Small intestine (tissue), 7 donors: ENCODE results near the gene TMEM164. TPM values are rescaled to one million over a fixed set of nuclear protein-coding genes. Genes with fewer than 3 reads are reported as not detected.

ENCODE experiments used
- DNase-seq, 2 donors: peaks; one replicate each; pipeline versions ENCODE4 v3.0.0 to v3.0.0-alpha.2; 2013
- FAIRE-seq: peaks from 2 replicates; lab custom pipeline; 2012; peaks lifted over from hg19 to GRCh38; lab: Jason Lieb, UNC
- H3K27ac ChIP-seq, 3 donors: one replicate each; pipeline ENCODE4 v1.5.1; 2013; ENCODE audit warnings: low read length in 2 of 3, mild to moderate bottlenecking in 2 of 3, control low read depth in 1 of 3, inconsistent platforms in 1 of 3, low read depth in 1 of 3, moderate library complexity in 1 of 3
- H3K27me3 ChIP-seq, 3 donors: one replicate each; pipeline ENCODE4 v1.6.1; 2013; ENCODE audit warnings: low read length in 3 of 3, inconsistent platforms in 1 of 3; ENCODE audit not compliant: control insufficient read depth in 3 of 3, insufficient read depth in 3 of 3
- H3K36me3 ChIP-seq, 3 donors: one replicate each; pipeline ENCODE4 v1.6.1; 2013; ENCODE audit warnings: low read length in 3 of 3, inconsistent platforms in 1 of 3, low read depth in 1 of 3, mild to moderate bottlenecking in 1 of 3, moderate library complexity in 1 of 3; ENCODE audit not compliant: control insufficient read depth in 3 of 3, insufficient read depth in 2 of 3
- H3K4me1 ChIP-seq, 3 donors: one replicate each; pipeline ENCODE4 v1.6.1; 2013; ENCODE audit warnings: low read length in 2 of 3, inconsistent platforms in 1 of 3, low read depth in 1 of 3, mild to moderate bottlenecking in 1 of 3, moderate library complexity in 1 of 3; ENCODE audit not compliant: control insufficient read depth in 3 of 3, insufficient read depth in 2 of 3
- H3K4me3 ChIP-seq, 3 donors: one replicate each; pipeline ENCODE4 v1.5.1; 2013; ENCODE audit warnings: low read length in 3 of 3, control low read depth in 1 of 3, inconsistent platforms in 1 of 3, low read depth in 1 of 3, mild to moderate bottlenecking in 1 of 3, moderate library complexity in 1 of 3
- H3K9me3 ChIP-seq, 2 donors: one replicate each; pipeline ENCODE4 v1.6.1; 2013; ENCODE audit warnings: low read depth in 1 of 2, low read length in 1 of 2; ENCODE audit not compliant: control insufficient read depth in 2 of 2, insufficient read depth in 1 of 2
- WGBS, 3 donors: extraction: QIAGEN DNeasy Blood & Tissue Kit; methylation state at CpG; one replicate each; pipeline ENCODE4 v1.1.7; 2013; 5-methylcytosine and 5-hydroxymethylcytosine counted together
- polyA plus RNA-seq, 4 donors: library from polyadenylated mRNA; stranded (reverse) in 3 of 4; unstranded in 1 of 4; fragments of 200-250 nt in 3 of 4; fragments of 120-200 nt in 1 of 4; gene quantifications; one replicate each; pipeline versions ENCODE4 v1.2.1 to v1.2.3, GENCODE V29; 2013
- donor health status: healthy with polysubstance abuse.
- donor health status: control.
- donor health status: control.
- donor health status: Bipolar disorder and iron deficiency.
- donor health status: healthy.

TMEM164 gene
- polyA plus RNA-seq, 4 donors = 17.0 to 64.6 (median 22.2) TPM

- WGBS, 3 donors = 79 to 100% (median 96%) methylated on average over 1 of the region's 1 CpG
- Histone ChIP-seq H3K4me1 (peaks cover 0 to 2% (median 0%) of the 10 kb centered on the region in 3 donors), H3K4me3 (no peak overlapping the region), H3K9me3 (no peaks in the 10 kb centered on the region), H3K36me3 (peaks cover 0 to 2% (median 0%) of the 10 kb centered on the region in 3 donors), H3K27me3 (no peaks in the 10 kb centered on the region), H3K27ac (no peak overlapping the region)
- FAIRE-seq (no peak), DNase-seq (no peak)
These were observed 44.1 kb downstream of the TMEM164 start for GRCh38 chrX:110046971-110047370.

GRCh38 chrX:110049096-110049495 lies 46.2 kb downstream of the TMEM164 start:
- no peak overlapping the region for H3K4me3 ChIP-seq
- H3K36me3 ChIP-seq = peaks cover 0 to 5% (median 0%) of the 10 kb centered on the region in 3 donors
- FAIRE-seq (no peak), DNase-seq (no peak)
- H3K9me3 ChIP-seq = no peaks in the 10 kb centered on the region
- no peaks in the 10 kb centered on the region for H3K27me3 ChIP-seq
- no peak overlapping the region for H3K27ac ChIP-seq
- no peaks in the 10 kb centered on the region for H3K4me1 ChIP-seq
- 25 to 65% (median 36%) methylated on average over 1 of the region's 1 CpG for WGBS, 3 donors

GRCh38 chrX:110050386-110050785 lies 47.5 kb downstream of the TMEM164 start:
- H3K4me1 ChIP-seq = no peaks in the 10 kb centered on the region
- no peak overlapping the region for H3K27ac ChIP-seq
- FAIRE-seq (no peak), DNase-seq (no peak)
- 52 to 86% (median 71%) methylated on average over 2 of the region's 2 CpGs for WGBS, 3 donors
- peaks cover 0 to 7% (median 0%) of the 10 kb centered on the region in 3 donors for H3K36me3 ChIP-seq
- no peaks in the 10 kb centered on the region for H3K27me3 ChIP-seq
- H3K9me3 ChIP-seq = no peaks in the 10 kb centered on the region
- no peak overlapping the region for H3K4me3 ChIP-seq

GRCh38 chrX:110050901-110051300 lies 48.0 kb downstream of the TMEM164 start:
- H3K4me1 ChIP-seq = no peaks in the 10 kb centered on the region
- H3K9me3 ChIP-seq = no peaks in the 10 kb centered on the region
- FAIRE-seq (no peak), DNase-seq (no peak)
- no peak overlapping the region for H3K4me3 ChIP-seq
- peaks cover 0 to 6% (median 0%) of the 10 kb centered on the region in 3 donors for H3K36me3 ChIP-seq
- WGBS, 3 donors = 71 to 94% (median 92%) methylated on average over 2 of the region's 2 CpGs
- H3K27ac ChIP-seq = no peak overlapping the region
- H3K27me3 ChIP-seq = no peaks in the 10 kb centered on the region

- no peak overlapping the region for H3K27ac ChIP-seq
- DNase-seq (no peak), FAIRE-seq (no peak)
- H3K4me1 ChIP-seq = no peaks in the 10 kb centered on the region
- 83 to 94% (median 89%) methylated on average over 2 of the region's 2 CpGs for WGBS, 3 donors
- H3K36me3 ChIP-seq = peaks cover 0 to 6% (median 0%) of the 10 kb centered on the region in 3 donors
- H3K9me3 ChIP-seq = no peaks in the 10 kb centered on the region
- no peaks in the 10 kb centered on the region for H3K27me3 ChIP-seq
- no peak overlapping the region for H3K4me3 ChIP-seq
These were observed 48.6 kb downstream of the TMEM164 start for GRCh38 chrX:110051559-110051958.

- DNase-seq (no peak), FAIRE-seq (no peak)
- H3K4me1 ChIP-seq = no peaks in the 10 kb centered on the region
These were observed 49.4 kb downstream of the TMEM164 start for GRCh38 chrX:110052303-110052702.

GRCh38 chrX:110053453-110053852 lies 50.5 kb downstream of the TMEM164 start:
- Histone ChIP-seq H3K4me3 (no peak overlapping the region), H3K27ac (no peak overlapping the region), H3K4me1 (no peaks in the 10 kb centered on the region), H3K27me3 (no peaks in the 10 kb centered on the region), H3K36me3 (peaks cover 0 to 6% (median 0%) of the 10 kb centered on the region in 3 donors), H3K9me3 (no peaks in the 10 kb centered on the region)
- no peak for DNase-seq
- no peak for FAIRE-seq
- 46 to 95% (median 93%) methylated on average over 1 of the region's 1 CpG for whole genome bisulfite sequencing, 3 donors

More at GRCh38 chrX:110052303-110052702, 49.4 kb downstream of the TMEM164 start:
- Histone ChIP-seq H3K36me3 (peaks cover 0 to 6% (median 0%) of the 10 kb centered on the region in 3 donors), H3K27me3 (no peaks in the 10 kb centered on the region), H3K27ac (no peak overlapping the region), H3K4me3 (no peak overlapping the region), H3K9me3 (no peaks in the 10 kb centered on the region)

GRCh38 chrX:110055616-110056015 lies 52.7 kb downstream of the TMEM164 start:
- Histone ChIP-seq H3K27ac (no peak overlapping the region), H3K27me3 (no peaks in the 10 kb centered on the region)

GRCh38 chrX:110056419-110056818 lies 53.5 kb downstream of the TMEM164 start:
- no peak overlapping the region for H3K4me3 ChIP-seq
- no peaks in the 10 kb centered on the region for H3K4me1 ChIP-seq
- whole genome bisulfite sequencing, 3 donors = 82 to 90% (median 83%) methylated on average over 1 of the region's 1 CpG
- H3K27ac ChIP-seq = no peak overlapping the region
- H3K36me3 ChIP-seq = peaks cover 0 to 6% (median 0%) of the 10 kb centered on the region in 3 donors
- DNase-seq (no peak), FAIRE-seq (no peak)
- no peaks in the 10 kb centered on the region for H3K27me3 ChIP-seq
- peaks cover 0 to 3% of the 10 kb centered on the region in 2 donors for H3K9me3 ChIP-seq

More at GRCh38 chrX:110055616-110056015, 52.7 kb downstream of the TMEM164 start:
- WGBS, 3 donors = 82 to 94% (median 91%) methylated on average over 4 of the region's 4 CpGs
- DNase-seq (no peak), FAIRE-seq (no peak)
- Histone ChIP-seq H3K36me3 (peaks cover 0 to 6% (median 0%) of the 10 kb centered on the region in 3 donors), H3K4me1 (no peaks in the 10 kb centered on the region), H3K4me3 (no peak overlapping the region), H3K9me3 (peaks cover 0 to 3% of the 10 kb centered on the region in 2 donors)
